ENCODE measurements around the gene TSPAN33.

DNA sequence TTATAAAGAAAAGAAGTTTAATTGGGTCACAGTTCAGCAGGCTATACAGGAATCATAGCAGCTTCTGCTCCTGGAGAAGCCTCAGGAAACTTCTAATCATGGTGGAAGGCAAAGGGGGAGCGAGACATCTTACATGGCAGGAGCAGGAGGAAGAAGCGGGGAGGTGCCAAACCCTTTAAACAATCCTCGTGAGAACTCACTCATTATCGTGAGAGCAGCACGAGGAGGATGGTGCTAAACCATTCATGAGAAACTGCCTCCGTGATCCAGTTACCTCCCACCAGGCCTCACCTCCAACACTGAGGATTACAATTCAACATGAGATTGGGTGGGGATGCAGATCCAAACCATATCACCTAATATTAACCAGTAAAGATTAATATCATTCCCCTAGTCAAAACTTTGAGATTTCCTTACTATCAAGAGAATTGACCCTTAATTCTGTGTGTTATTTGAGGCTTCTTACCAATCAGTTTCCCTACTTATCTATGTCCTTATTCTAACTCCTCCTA is 42.3 kb downstream of the TSPAN33 start:
- no peak for TF ChIP-seq CTCF (optimal IDR thresholded peaks at IDR 0.05 in 1 of 3, IDR thresholded peaks at IDR 0.05 in 1 of 3, conservative IDR thresholded peaks at IDR 0.05 in 1 of 3; ENCODE audit: extremely low read depth in 1 of 3, insufficient read depth in 2 of 3, low read length in 3 of 3)
- no peak for TF ChIP-seq EZH2 (IDR thresholded peaks at IDR 0.05; ENCODE audit: low read length)

Data from keratinocyte (primary cell).